ENCODE results near the gene SLC35F2.
"Not testable (repeated sequence)": the region's sequence is repeated elsewhere in the genome, so short reads cannot be mapped to it uniquely, and the experiment has no call there.

The SLC35F2 gene

GRCh38 chr11:107785401-107785800 lies 73.2 kb downstream of the SLC35F2 start:
- no peak for DNase-seq

DNA sequence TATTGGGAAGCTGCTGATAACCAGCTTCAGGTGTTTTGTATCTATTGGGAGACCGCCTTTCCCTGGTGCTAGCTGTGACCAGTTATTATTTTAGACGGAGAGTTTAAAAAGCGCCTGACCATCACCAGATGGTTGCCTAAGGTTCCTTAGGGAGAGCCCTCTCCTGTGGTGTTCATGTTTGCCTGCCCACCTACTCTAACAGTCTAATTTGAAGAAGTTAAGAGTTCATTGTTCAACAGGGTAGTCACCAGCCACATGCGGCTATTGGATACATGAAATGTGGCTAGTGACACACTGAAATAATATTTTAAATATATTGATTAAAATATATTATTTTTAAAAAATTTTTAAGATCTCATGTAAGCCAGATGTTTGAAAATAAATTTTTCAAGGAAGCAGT lies 75.5 kb downstream of the SLC35F2 start:
- DNase-seq = no peak

- no peak for DNase-seq
Measured at GRCh38 chr11:107780775-107781174, 77.8 kb downstream of the SLC35F2 start.

DNA sequence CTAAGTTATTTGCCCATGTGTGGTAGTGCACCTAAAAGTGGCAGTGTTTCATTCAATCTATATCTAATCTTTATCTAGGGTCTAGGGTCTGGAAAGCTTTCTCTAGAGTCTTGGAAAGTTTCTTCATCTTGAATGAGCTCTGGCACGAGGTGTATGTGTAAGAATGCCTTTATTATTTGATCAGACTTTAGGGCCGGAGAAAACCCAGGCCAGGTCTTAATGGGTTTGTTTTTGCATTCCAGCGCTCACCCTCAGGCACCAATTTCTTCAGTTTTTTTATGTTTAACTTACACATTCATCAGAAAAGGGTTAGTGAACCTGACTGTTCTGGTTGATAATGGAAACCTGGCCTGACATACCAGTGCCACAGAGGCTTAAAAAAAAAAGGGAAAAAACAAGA lies 78.5 kb downstream of the SLC35F2 start:
- no peak for DNase-seq

- no peak for DNase-seq
Measured at GRCh38 chr11:107778839-107779517, 79.6 kb downstream of the SLC35F2 start.

GRCh38 chr11:107777110-107777509 lies 81.5 kb downstream of the SLC35F2 start:
- DNase-seq = no peak

- DNase-seq = no peak
Measured at GRCh38 chr11:107776062-107776461, 82.5 kb downstream of the SLC35F2 start.

DNA sequence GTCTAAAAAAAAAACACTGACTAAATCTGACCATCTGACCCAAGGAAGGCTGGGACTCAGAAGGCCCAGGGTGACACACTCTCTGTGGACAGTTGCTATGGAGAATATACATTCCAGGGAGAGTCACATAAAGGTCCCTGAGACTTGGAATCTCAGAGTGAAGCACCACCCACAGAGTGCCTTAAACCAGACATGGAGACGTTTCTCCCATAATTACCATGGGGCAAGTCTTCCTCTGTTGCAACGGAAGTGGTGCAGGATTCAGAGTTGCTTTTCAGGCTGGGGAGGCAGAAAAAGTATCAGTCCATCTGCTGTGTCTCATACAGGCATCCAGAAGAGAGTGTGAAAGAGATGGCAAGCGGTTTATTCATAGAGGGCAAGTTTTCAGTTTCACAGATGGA lies 88.0 kb downstream of the SLC35F2 start:
- DNase-seq = no peak

GRCh38 chr11:107769189-107769588 lies 89.4 kb downstream of the SLC35F2 start:
- DNase-seq = no peak

DNA sequence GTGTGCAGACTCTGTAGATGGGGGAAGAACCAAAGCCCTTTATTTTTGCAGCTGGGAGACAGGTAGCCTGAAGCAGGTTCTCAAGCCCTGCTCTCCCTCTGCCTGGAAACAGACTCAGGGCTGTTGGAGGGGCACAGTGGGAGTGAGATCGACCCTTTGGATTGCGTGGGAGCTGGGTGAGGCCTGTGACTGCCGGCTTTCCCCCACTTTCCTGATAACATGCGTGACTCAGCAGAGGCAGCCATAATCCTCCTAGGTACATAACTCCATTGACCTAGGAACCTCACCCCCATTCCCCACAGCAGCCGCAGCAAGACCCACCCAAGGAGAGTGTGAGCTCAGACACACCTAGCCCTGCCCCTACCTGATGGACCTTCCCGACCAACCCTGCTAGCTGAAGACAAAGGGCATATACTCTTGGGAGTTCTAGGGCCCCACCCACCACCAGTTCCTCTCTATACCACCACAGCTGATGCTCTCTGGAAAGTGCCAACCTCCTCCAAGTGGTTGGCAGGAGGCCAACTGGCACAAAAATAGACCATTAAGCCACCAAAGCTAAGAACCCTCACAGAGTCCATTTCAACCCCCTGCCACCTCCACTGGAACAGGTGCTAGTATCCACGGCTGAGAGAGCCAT lies 99.8 kb downstream of the SLC35F2 start:
- not testable (repeated sequence) for DNase-seq

GRCh38 chr11:107757661-107758060 lies 100.9 kb downstream of the SLC35F2 start:
- no peak for DNase-seq

- no peak for DNase-seq
Measured at GRCh38 chr11:107756553-107756952, 102.0 kb downstream of the SLC35F2 start.

GRCh38 chr11:107752949-107753822 lies 105.4 kb downstream of the SLC35F2 start:
- no peak for DNase-seq

DNA sequence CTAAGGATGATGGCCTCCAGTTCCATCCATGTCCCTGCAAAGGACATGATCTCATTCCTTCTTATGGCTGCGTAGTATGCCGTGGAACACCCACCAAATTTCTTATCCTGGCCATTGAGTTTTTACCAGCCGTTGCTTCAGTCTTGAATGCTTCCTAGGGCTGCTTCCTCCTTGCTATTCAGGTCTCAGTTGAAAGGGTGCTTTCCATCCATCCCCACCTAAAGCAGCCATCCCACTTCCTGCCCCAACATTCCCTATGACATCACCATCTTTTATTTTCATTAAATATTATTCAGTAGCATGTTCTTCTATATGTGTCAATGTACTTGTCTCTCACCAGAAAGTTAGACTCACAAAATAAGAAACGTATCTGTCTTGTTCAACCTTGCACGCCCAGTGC lies 106.1 kb downstream of the SLC35F2 start:
- DNase-seq = no peak

DNA sequence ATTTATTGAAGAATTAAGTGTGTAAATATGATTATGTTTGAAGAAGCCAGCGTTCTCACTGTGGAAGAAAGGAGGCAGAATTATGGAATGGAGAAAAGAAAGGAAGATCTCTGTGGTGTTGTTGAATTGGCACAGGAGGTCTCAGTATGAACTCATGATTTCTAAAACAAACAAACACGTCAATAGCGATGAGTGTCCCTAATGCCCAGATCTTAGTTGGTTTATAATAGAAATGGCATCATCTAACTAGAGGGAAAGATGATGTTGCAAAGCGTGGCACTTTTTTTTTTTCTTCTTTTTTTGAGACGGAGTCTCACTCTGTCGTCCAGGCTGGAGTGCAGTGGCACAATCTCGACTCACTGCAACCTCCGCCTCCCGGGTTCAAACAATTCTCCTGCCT lies 107.5 kb downstream of the SLC35F2 start:
- no peak for DNase-seq

GRCh38 chr11:107750313-107750712 lies 108.3 kb downstream of the SLC35F2 start:
- no peak for DNase-seq

DNA sequence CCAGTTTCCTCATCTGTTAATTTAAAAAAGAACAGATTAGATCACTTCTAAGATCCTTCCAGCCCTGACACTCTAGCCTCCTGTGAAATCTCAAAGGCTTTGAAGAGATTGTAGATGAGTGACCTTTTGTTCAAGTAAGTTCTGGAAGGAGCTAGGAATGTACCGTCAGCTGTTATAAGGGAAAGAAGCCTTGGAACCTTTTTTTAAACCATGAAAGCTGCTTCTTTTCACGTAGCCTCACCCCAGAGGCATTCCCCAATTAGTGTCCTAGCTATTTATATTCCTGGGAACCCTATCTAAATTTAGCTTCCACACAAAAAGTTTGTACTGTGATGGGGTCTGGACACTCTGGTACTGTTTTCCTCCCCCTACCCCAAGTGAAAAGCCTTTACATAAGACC lies 111.0 kb downstream of the SLC35F2 start:
- DNase-seq = no peak

DNA sequence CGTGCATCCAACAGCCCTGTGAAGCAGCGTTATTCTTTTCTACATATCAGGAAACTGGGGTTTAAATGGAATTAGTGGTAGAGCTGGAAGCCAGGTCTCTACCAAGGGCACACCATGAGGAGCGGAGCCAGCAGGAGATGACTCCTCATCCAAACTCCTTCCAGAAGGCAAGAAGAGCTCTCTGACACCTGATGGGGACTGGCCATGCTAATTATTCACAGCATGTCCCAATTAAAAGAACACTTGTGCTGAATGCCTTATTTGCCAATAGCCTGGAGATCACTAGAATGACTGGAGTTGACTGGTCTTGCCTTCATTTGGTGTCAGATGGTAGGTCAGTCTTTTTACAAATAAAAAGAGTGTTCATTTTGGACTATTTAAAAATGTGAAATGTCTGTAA lies 113.9 kb downstream of the SLC35F2 start:
- DNase-seq = no peak

DNA sequence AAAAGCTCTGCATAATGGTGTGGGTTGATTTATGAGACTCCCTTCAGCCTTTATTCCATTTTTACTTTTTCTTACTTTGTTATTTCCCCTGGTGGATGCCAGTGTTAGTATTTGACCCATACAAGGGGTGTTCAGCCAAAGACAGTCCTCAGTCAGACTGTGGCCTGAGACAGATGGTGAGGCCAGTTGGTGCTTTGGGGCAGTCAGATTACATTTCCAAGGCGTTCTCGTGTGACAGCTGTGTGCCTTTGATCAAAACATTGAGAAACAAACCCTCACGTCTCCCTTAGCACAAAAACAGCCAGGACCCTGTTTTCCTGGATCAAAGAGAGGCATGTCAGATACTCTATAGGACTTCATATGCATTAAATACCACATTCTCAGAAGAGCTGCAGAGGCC lies 115.4 kb downstream of the SLC35F2 start:
- DNase-seq = no peak

- DNase-seq = no peak
Measured at GRCh38 chr11:107741044-107741823, 117.4 kb downstream of the SLC35F2 start.
